ENCODE results near the gene IGSF11.

- TF ChIP-seq CTCF (IDR thresholded peaks at IDR 0.05) (no peak), POLR2A (IDR thresholded peaks at IDR 0.05) (no peak), POLR2AphosphoS5 (IDR thresholded peaks at IDR 0.05) (no peak)
Observed at GRCh38 chr3:118946449-118946848, 88.2 kb downstream of the IGSF11 start.
